Peyer's patch (tissue), 4 donors: ENCODE data around the gene VCL. TPM values are rescaled to one million over a fixed set of nuclear protein-coding genes. Genes with fewer than 3 reads are reported as not detected.

ENCODE experiments used
- DNase-seq, 3 donors: peaks; one replicate each; pipeline ENCODE4 v3.0.0-alpha.2; 2017 to 2019
- H3K27ac ChIP-seq, 4 donors: fragments of 200-600 bp; sonication (generic); one replicate each; pipeline ENCODE4 v1.5.1; 2016 to 2019
- H3K27me3 ChIP-seq, 2 donors: fragments of 200-600 bp; sonication (generic); one replicate each; pipeline ENCODE4 v1.5.1; 2019
- H3K36me3 ChIP-seq, 3 donors: fragments of 200-600 bp; sonication (generic); one replicate each; pipeline ENCODE4 v1.5.1; 2016 to 2019
- H3K4me1 ChIP-seq, 4 donors: fragments of 200-600 bp; sonication (generic); one replicate each; pipeline ENCODE4 v1.5.1; 2016 to 2019
- H3K4me3 ChIP-seq, 4 donors: fragments of 200-600 bp; sonication (generic); 1 replicate in 3 of 4; 2 replicates in 1 of 4; pipeline ENCODE4 v1.5.1; 2016 to 2019; ENCODE audit warnings: mild to moderate bottlenecking in 1 of 4
- H3K9me3 ChIP-seq, 4 donors: fragments of 200-600 bp; sonication (generic); one replicate each; pipeline ENCODE4 v1.5.1; 2016 to 2019; ENCODE audit warnings: mild to moderate bottlenecking in 1 of 4
- CTCF ChIP-seq, 6 experiments: fragments of 450-650 bp in 4 of 6; fragments of 200-600 bp in 2 of 6; sonication (generic) in 1 of 6; IDR thresholded peaks; one replicate each; pipeline ENCODE4 v1.5.1; 2017 to 2019; ENCODE audit warnings: antibody characterized with exemption in 6 of 6, mild to moderate bottlenecking in 3 of 6, moderate library complexity in 1 of 6
- POLR2A ChIP-seq, 2 donors: fragments of 450-650 bp; IDR thresholded peaks; one replicate each; pipeline ENCODE4 v1.5.1; 2017; ENCODE audit warnings: antibody characterized with exemption in 2 of 2, mild to moderate bottlenecking in 2 of 2, moderate library complexity in 2 of 2
- total RNA-seq, 4 donors: library from RNA; depleted of rRNA; stranded (reverse); fragments of >200 nt; gene quantifications; one replicate each; pipeline ENCODE4 v1.1.0, GENCODE V29; 2016

VCL gene
- total RNA-seq, 4 donors from 2014 or later: 36.3 to 103 (median 61.4) TPM

DNA sequence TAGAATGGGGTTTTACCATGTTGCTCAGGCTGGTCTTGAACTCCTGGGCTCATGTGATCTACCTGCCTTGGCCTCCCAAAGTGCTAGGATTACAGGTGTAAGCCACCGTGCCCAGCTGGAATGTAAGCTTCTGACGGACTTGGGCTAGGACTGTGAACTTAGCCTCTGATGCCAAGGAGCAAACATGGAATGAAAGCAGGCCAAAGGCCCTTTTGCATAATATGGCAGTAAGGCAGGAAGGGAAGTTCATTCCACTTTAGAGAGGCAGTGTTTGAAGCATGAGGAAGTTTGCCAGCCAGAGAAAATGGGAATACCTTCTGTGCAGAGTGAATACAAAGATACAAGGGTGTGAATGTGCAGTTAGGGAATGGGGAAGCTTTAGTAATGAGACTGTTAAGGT, 20.3 kb downstream of the VCL start:
- Histone ChIP-seq H3K27me3 (no peaks in the 10 kb centered on the region), H3K27ac (no peak overlapping the region), H3K9me3 (no peaks in the 10 kb centered on the region), H3K4me3 (no peak overlapping the region), H3K36me3 (no peaks in the 10 kb centered on the region), H3K4me1 (peaks cover 0 to 8% (median 0%) of the 10 kb centered on the region in 4 donors)
- DNase-seq: peak in 2 of 3 donors; percentile 53 to 63
- no peak for TF ChIP-seq CTCF (IDR thresholded peaks at IDR 0.05)
- TF ChIP-seq POLR2A (IDR thresholded peaks at IDR 0.05): no peak

DNA sequence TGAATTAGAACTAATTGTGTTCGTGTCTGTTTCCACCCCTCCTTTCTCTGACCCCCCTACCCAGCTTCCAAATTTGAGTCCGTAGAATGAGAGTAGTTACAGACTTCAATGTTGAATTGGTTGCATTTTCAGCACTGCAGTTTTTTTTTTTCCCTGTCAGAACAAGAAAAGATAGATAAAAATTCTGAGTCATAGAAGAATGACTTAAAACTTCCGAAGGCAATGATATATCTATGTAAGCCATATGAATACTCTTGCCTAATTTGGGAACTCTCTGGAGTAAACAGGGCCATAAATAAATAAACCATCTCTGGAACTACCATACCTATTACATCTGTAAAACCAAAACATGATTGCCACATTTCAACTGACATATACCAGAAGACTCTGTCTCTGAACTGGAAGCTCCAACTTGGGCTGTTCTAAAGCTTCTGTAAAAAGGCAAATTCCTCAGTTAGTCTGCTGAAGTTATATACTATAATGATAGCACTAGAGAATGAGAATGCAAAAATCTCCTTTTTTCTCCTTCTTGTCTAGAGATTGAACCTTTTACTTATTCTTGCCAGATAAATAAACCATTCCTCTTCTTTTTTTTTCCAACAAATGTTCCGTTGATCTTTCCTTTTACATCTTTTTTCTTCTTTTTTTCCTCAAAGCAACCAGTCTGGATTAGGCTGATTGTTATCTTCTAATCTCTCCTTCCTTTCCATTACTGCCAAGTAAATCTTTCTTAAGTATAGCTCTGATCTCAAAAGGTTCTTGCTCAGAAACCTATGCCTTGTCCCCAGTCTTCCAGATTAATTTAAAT, 23.5 kb downstream of the VCL start:
- no peak for DNase-seq
- Histone ChIP-seq H3K36me3 (no peaks in the 10 kb centered on the region), H3K27me3 (no peaks in the 10 kb centered on the region), H3K9me3 (no peaks in the 10 kb centered on the region), H3K4me1 (peaks cover 0 to 16% (median 0%) of the 10 kb centered on the region in 4 donors), H3K4me3 (no peak overlapping the region), H3K27ac (no peak overlapping the region)
- no peak for TF ChIP-seq CTCF (IDR thresholded peaks at IDR 0.05)
- no peak for TF ChIP-seq POLR2A (IDR thresholded peaks at IDR 0.05)

DNA sequence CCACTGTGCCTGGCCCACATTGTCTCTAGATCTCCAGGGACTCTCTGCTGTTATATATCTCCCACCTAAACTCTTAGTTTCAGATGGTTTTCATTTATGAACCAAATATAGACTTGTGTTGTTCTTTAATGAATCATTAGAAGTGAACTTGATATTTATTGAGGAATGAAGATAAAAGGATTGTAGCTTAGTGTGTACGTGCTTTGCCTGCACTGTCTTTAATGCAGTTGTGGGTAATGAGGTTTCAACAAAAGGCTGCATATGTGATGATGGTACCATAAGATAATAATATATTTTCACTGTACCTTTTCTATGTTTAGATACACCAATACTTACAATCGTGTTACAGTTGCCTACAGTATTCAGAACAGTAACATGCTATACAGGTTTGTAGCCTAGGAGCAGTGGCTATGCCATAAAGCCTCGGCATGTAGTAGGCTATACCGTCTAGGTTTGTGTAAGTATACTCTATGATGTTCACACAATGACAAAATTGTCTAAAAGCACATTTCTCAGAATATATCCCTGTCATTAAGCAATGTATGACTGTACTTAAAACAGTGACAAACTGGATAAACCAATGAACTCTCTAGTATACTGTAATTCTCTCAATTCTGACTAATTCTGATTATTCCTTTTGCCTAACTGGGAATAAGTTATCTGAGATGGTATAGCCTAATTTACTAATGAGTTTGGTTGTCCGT, 25.2 kb downstream of the VCL start:
- Histone ChIP-seq H3K36me3 (no peaks in the 10 kb centered on the region), H3K9me3 (no peaks in the 10 kb centered on the region), H3K27ac (no peak overlapping the region), H3K4me3 (no peak overlapping the region), H3K4me1 (peaks cover 0 to 20% (median 0%) of the 10 kb centered on the region in 4 donors), H3K27me3 (no peaks in the 10 kb centered on the region)
- DNase-seq: no peak
- TF ChIP-seq POLR2A (IDR thresholded peaks at IDR 0.05) (no peak), CTCF (IDR thresholded peaks at IDR 0.05) (no peak)

DNA sequence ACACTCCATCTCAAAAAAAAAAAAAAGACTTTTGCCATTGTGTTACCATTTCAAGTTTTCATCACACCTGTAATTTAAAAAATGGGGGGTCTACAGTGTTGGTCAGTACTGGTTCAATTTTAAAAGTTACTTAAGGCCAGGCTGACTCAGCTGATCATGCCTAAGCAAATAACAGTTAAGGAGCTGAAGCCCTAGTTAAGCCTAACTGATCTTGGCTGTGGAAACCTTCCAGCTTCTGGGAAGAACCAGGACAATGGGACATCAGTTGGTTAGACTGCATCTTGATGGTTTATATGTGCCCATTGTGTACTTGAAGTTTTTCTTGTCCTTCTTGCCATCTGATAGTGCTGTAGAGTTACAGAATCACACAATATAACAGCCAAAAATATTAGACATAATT, 26.7 kb downstream of the VCL start:
- peaks cover 0 to 12% (median 0%) of the 10 kb centered on the region in 4 donors for H3K4me1 ChIP-seq

More for the DNA sequence above, 26.7 kb downstream of the VCL start:
- Histone ChIP-seq H3K9me3 (no peaks in the 10 kb centered on the region), H3K27ac (no peak overlapping the region), H3K4me3 (no peak overlapping the region), H3K36me3 (no peaks in the 10 kb centered on the region), H3K27me3 (no peaks in the 10 kb centered on the region)
- no peak for DNase-seq
- no peak for TF ChIP-seq POLR2A (IDR thresholded peaks at IDR 0.05)
- TF ChIP-seq CTCF (IDR thresholded peaks at IDR 0.05): no peak
